Stimulated activated CD8-positive, alpha-beta memory T cell treated with anti-CD3 and anti-CD28 coated beads, Interleukin-2, amount 100 ng/mL, for 48 hours (primary cell): ENCODE results near the gene PPP1CC.

Source experiments
- DNase-seq, 2 donors: peaks; one replicate each; pipeline ENCODE4 v3.0.0-alpha.2; 2020; ENCODE audit warnings: low read depth in 2 of 2

The PPP1CC gene

GRCh38 chr12:110687396-110688169 lies 55.1 kb downstream of the PPP1CC start:
- no peak for DNase-seq

- DNase-seq = no peak
Measured at GRCh38 chr12:110686294-110686903, 56.3 kb downstream of the PPP1CC start.

- DNase-seq = no peak
Measured at GRCh38 chr12:110684312-110684836, 58.3 kb downstream of the PPP1CC start.

GRCh38 chr12:110683888-110684287 lies 58.8 kb downstream of the PPP1CC start:
- no peak for DNase-seq

GRCh38 chr12:110680032-110680431 lies 62.7 kb downstream of the PPP1CC start:
- no peak for DNase-seq

- DNase-seq = no peak
Measured at GRCh38 chr12:110679201-110679600, 63.5 kb downstream of the PPP1CC start.

- DNase-seq = no peak
Measured at GRCh38 chr12:110677982-110678381, 64.7 kb downstream of the PPP1CC start.

GRCh38 chr12:110677206-110677911 lies 65.3 kb downstream of the PPP1CC start:
- DNase-seq = no peak

GRCh38 chr12:110676171-110676570 lies 66.5 kb downstream of the PPP1CC start:
- no peak for DNase-seq

- no peak for DNase-seq
Measured at GRCh38 chr12:110670161-110670701, 72.5 kb downstream of the PPP1CC start.
